ENCODE results near the gene SLA2. TPM values are rescaled to one million over a fixed set of nuclear protein-coding genes. Genes with fewer than 3 reads are reported as not detected.
A peak's percentile ranks its signal among the peaks of the same experiment; 100 is the strongest.

The SLA2 gene
- total and polyA plus RNA-seq, 2 of the 8 experiments (the other 6 are each of a cell fraction or from before 2014, with no cell fraction given), result 0.18 TPM; not detected in 1

GRCh38 chr20:36632147-36632486 is 13.9 kb downstream of the SLA2 start:
- Histone ChIP-seq H2BK20ac (ENCODE audit: low read length) (no peak overlapping the region), H3K4me1 (replicated peaks in 1 of 4; ENCODE audit: control insufficient read depth in 3 of 4, insufficient read depth in 4 of 4, low read length in 3 of 4) (no peaks in the 10 kb centered on the region; a peak in 2 of 7 replicates), H4K5ac (ENCODE audit: insufficient read length, low read depth, low read length) (no peak overlapping the region), H3K79me2 (ENCODE audit: control insufficient read depth in 1 of 2, insufficient read depth in 2 of 2, low read length in 2 of 2) (no peaks in the 10 kb centered on the region), H3K4ac (replicated peaks; ENCODE audit: insufficient read length, low read depth, low read length) (peak overlapping the region; percentile 60), H3K4me2 (ENCODE audit: insufficient read depth in 1 of 2, low read depth in 2 of 2, low read length in 2 of 2) (no peak overlapping the region), H3K9me3 (ENCODE audit: insufficient read depth in 2 of 2, low read depth in 1 of 2, low read length in 1 of 2) (no peaks in the 10 kb centered on the region), H3K27ac (ENCODE audit: low read depth, low read length) (no peak overlapping the region), H3K9ac (replicated peaks in 1 of 4; ENCODE audit: extremely low read depth in 1 of 4, low read depth in 3 of 4, low read length in 3 of 4) (no peak overlapping the region), H2BK120ac (replicated peaks; ENCODE audit: low read depth, low read length) (no peak overlapping the region), H3K4me3 (ENCODE audit: extremely low read depth in 1 of 4, insufficient read depth in 2 of 4, low read depth in 3 of 4, low read length in 4 of 4) (no peak overlapping the region), H3K14ac (ENCODE audit: insufficient read length) (no peak overlapping the region), H2BK15ac (ENCODE audit: low read length) (no peak overlapping the region), H3K23me2 (ENCODE audit: low read depth, low read length) (no peaks in the 10 kb centered on the region), H3K56ac (replicated peaks; ENCODE audit: insufficient read length, low read depth, low read length) (no peak overlapping the region), H2BK12ac (ENCODE audit: low read depth, low read length) (no peak overlapping the region), H3K18ac (ENCODE audit: extremely low read depth, low read length) (no peak overlapping the region), H3K27me3 (replicated peaks in 1 of 4; ENCODE audit: control insufficient read depth in 3 of 4, extremely low read depth in 1 of 4, insufficient read depth in 3 of 4, low read length in 3 of 4) (no peaks in the 10 kb centered on the region), H4K8ac (ENCODE audit: extremely low read depth, insufficient read depth, low read length) (no peak overlapping the region), H3K79me1 (ENCODE audit: low read depth, low read length) (no peaks in the 10 kb centered on the region), H2AFZ (ENCODE audit: low read length) (no peak overlapping the region), H4K20me1 (replicated peaks in 1 of 2; ENCODE audit: control insufficient read depth in 1 of 2, insufficient read depth in 2 of 2, low read length in 2 of 2) (no peaks in the 10 kb centered on the region), H3K36me3 (ENCODE audit: control insufficient read depth in 2 of 4, insufficient read depth in 4 of 4, low read length in 3 of 4) (no peaks in the 10 kb centered on the region), H2BK5ac (ENCODE audit: low read depth, low read length) (no peak overlapping the region; the same call in 1 of the 2 replicates), H4K91ac (replicated peaks; ENCODE audit: insufficient read length, low read length) (peak overlapping the region; percentile 20), H2AK5ac (ENCODE audit: low read depth, low read length) (no peak overlapping the region), H3K23ac (ENCODE audit: insufficient read length) (no peak overlapping the region)
- FAIRE-seq, result no peak
- WGBS, 2 experiments (ENCODE audit: extremely low coverage in 1 of 2, insufficient coverage in 1 of 2, insufficient read length in 1 of 2, insufficient replicate concordance in 2 of 2, low coverage in 1 of 2, low lambda C conversion rate in 2 of 2, missing lambda C conversion rate in 1 of 2), result 96% methylated on average over 3 of the region's 3 CpGs; no CpG with 5 or more reads in 1 of the 2 experiments
- CTCF ChIA-PET (ENCODE audit: partially characterized antibody), result interaction anchor here (0.6 to 9.9 kb wide), 20 partner anchors 9 to 320 kb away, joined by 3 to 92 read pairs (median 5); partner anchors contain the start of genes RAB5IF and SLA2
- no peak for DNase-seq (ENCODE audit: low read depth in 1 of 2, low spot score in 2 of 2)
- POLR2A ChIA-PET (ENCODE audit: partially characterized antibody), result interaction anchor here (0.9 to 1.4 kb wide), 5 partner anchors 16 to 46 kb away, joined by 3 read pairs; no protein-coding TSS in a partner anchor
- TF ChIP-seq MAFK (IDR thresholded peaks at IDR 0.05; ENCODE audit: low read depth, low read length) (no peak), CEBPB (IDR thresholded peaks at IDR 0.05; ENCODE audit: low read depth, low read length) (no peak), CBX8 (IDR thresholded peaks at IDR 0.05; ENCODE audit: borderline replicate concordance, low read depth, low read length) (no peak), CBX5 (IDR thresholded peaks at IDR 0.05; ENCODE audit: low read depth, low read length) (no peak), ASH2L (IDR thresholded peaks at IDR 0.05; ENCODE audit: low read length) (no peak), BRCA1 (IDR thresholded peaks at IDR 0.05; ENCODE audit: low read depth, low read length) (no peak), PHF8 (conservative IDR thresholded peaks at IDR 0.05; ENCODE audit: low read depth, low read length) (no peak), EZH2 (IDR thresholded peaks at IDR 0.05; ENCODE audit: low read depth, low read length, severe bottlenecking) (no peak), NANOG (IDR thresholded peaks at IDR 0.05; ENCODE audit: insufficient read depth, low read depth, low read length, poor library complexity, severe bottlenecking) (no peak), SP4 (IDR thresholded peaks at IDR 0.05; ENCODE audit: low read length) (no peak)
- TF ChIP-seq, protein P1, sequence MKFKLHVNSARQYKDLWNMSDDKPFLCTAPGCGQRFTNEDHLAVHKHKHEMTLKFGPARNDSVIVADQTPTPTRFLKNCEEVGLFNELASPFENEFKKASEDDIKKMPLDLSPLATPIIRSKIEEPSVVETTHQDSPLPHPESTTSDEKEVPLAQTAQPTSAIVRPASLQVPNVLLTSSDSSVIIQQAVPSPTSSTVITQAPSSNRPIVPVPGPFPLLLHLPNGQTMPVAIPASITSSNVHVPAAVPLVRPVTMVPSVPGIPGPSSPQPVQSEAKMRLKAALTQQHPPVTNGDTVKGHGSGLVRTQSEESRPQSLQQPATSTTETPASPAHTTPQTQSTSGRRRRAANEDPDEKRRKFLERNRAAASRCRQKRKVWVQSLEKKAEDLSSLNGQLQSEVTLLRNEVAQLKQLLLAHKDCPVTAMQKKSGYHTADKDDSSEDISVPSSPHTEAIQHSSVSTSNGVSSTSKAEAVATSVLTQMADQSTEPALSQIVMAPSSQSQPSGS (IDR thresholded peaks at IDR 0.05; ENCODE audit: low read length), result no peak
- TF ChIP-seq, protein P2, sequence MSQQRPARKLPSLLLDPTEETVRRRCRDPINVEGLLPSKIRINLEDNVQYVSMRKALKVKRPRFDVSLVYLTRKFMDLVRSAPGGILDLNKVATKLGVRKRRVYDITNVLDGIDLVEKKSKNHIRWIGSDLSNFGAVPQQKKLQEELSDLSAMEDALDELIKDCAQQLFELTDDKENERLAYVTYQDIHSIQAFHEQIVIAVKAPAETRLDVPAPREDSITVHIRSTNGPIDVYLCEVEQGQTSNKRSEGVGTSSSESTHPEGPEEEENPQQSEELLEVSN (IDR thresholded peaks at IDR 0.05), result no peak
